ENCODE data around the gene ZNF541.

The ZNF541 gene

GRCh38 chr19:47613165-47614020 lies 40.4 kb upstream of the ZNF541 start:
- peaks cover 31% of the 10 kb centered on the region for H3K36me3 ChIP-seq (ENCODE audit: insufficient read depth, insufficient read length, low read length)
- H3K4me1 ChIP-seq (ENCODE audit: insufficient read depth, insufficient read length) = peaks cover 14% of the 10 kb centered on the region
- no peaks in the 10 kb centered on the region for H3K9me3 ChIP-seq (ENCODE audit: insufficient read depth, low read length)
- peak; percentile 76 for DNase-seq (ENCODE audit: low read depth, low spot score)
- no peak overlapping the region for H3K4me3 ChIP-seq (ENCODE audit: insufficient read length, low read depth)
- H3K27me3 ChIP-seq (ENCODE audit: insufficient read depth, insufficient read length) = no peaks in the 10 kb centered on the region
- peak overlapping the region; percentile 67 for H3K9ac ChIP-seq (ENCODE audit: insufficient read length, low read depth)
- TF ChIP-seq YY1 (IDR thresholded peaks at IDR 0.05; ENCODE audit: insufficient read depth, insufficient read length) (no peak), SUZ12 (IDR thresholded peaks at IDR 0.05; ENCODE audit: extremely low read depth, insufficient read depth, insufficient read length) (no peak)

- Histone ChIP-seq H3K27me3 (ENCODE audit: insufficient read depth, insufficient read length) (no peaks in the 10 kb centered on the region), H3K9ac (ENCODE audit: insufficient read length, low read depth) (peak overlapping the region; percentile 80), H3K4me3 (ENCODE audit: insufficient read length, low read depth) (no peak overlapping the region), H3K4me1 (ENCODE audit: insufficient read depth, insufficient read length) (peaks cover 10% of the 10 kb centered on the region), H3K9me3 (ENCODE audit: insufficient read depth, low read length) (no peaks in the 10 kb centered on the region), H3K36me3 (ENCODE audit: insufficient read depth, insufficient read length, low read length) (peaks cover 30% of the 10 kb centered on the region)
- no peak for DNase-seq (ENCODE audit: low read depth, low spot score)
- no peak for TF ChIP-seq YY1 (IDR thresholded peaks at IDR 0.05; ENCODE audit: insufficient read depth, insufficient read length)
- TF ChIP-seq ZNF274 (IDR thresholded peaks at IDR 0.05; ENCODE audit: low read depth, low read length) = no peak
- no peak for TF ChIP-seq SUZ12 (IDR thresholded peaks at IDR 0.05; ENCODE audit: extremely low read depth, insufficient read depth, insufficient read length)
Measured at GRCh38 chr19:47610902-47611301, 38.0 kb upstream of the ZNF541 start.

DNA sequence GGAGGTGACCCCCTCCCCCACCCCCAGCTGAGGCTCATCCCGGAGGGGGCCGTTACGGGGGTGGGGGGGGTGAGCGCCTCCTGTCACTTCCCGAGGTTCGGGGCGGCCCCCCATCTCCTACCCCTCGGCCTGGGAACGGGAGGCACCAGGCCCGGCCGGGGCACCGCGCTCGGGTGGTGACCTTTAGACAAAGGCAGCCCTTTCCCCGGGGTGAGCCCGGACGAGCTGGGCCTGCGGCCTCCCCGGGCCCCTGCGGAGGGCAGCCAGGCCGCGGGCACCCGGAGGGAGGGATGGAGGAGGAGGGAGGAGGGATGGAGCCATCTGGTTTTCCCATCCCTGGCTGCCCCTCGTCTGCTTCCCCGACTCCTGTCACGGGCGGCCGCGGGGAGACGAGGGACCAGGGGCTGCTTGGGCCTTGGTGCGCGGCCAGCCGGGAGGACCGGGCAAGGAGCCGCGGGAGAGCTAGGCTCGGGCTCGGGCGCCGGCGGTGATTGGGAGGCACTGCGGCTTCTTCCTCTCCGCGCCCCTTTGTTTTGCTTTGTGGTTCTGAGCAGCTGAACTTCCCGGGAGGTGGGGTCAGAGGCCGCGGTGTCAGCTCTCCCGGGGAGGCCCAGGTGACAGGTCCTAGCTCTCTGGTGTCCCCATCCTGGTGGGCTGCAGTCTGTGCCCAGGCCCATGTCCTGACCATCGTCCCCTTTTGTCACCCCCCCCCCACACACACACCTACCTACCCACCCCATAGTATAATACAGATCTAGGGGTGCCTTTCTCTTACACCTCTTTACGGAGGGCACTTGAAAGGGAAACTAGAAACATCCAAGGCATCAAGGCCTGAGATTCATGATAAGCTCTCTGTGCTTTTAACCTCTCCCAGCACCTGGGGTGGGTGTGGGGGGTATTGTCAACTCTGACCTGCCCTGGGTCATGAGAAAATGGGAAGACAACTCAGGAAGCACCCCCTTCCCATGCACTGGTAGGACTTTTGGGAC lies 37.3 kb upstream of the ZNF541 start:
- Histone ChIP-seq H3K9me3 (ENCODE audit: insufficient read depth, low read length) (no peaks in the 10 kb centered on the region), H3K4me3 (ENCODE audit: insufficient read length, low read depth) (peak overlapping the region; percentile 55), H3K9ac (ENCODE audit: insufficient read length, low read depth) (peak overlapping the region; percentile 80), H3K4me1 (ENCODE audit: insufficient read depth, insufficient read length) (peaks cover 10% of the 10 kb centered on the region), H3K36me3 (ENCODE audit: insufficient read depth, insufficient read length, low read length) (peaks cover 23% of the 10 kb centered on the region), H3K27me3 (ENCODE audit: insufficient read depth, insufficient read length) (no peaks in the 10 kb centered on the region)
- TF ChIP-seq SUZ12 (IDR thresholded peaks at IDR 0.05; ENCODE audit: extremely low read depth, insufficient read depth, insufficient read length) = no peak
- TF ChIP-seq ZNF274 (IDR thresholded peaks at IDR 0.05; ENCODE audit: low read depth, low read length) = no peak
- no peak for TF ChIP-seq YY1 (IDR thresholded peaks at IDR 0.05; ENCODE audit: insufficient read depth, insufficient read length)
- no peak for DNase-seq (ENCODE audit: low read depth, low spot score)

DNA sequence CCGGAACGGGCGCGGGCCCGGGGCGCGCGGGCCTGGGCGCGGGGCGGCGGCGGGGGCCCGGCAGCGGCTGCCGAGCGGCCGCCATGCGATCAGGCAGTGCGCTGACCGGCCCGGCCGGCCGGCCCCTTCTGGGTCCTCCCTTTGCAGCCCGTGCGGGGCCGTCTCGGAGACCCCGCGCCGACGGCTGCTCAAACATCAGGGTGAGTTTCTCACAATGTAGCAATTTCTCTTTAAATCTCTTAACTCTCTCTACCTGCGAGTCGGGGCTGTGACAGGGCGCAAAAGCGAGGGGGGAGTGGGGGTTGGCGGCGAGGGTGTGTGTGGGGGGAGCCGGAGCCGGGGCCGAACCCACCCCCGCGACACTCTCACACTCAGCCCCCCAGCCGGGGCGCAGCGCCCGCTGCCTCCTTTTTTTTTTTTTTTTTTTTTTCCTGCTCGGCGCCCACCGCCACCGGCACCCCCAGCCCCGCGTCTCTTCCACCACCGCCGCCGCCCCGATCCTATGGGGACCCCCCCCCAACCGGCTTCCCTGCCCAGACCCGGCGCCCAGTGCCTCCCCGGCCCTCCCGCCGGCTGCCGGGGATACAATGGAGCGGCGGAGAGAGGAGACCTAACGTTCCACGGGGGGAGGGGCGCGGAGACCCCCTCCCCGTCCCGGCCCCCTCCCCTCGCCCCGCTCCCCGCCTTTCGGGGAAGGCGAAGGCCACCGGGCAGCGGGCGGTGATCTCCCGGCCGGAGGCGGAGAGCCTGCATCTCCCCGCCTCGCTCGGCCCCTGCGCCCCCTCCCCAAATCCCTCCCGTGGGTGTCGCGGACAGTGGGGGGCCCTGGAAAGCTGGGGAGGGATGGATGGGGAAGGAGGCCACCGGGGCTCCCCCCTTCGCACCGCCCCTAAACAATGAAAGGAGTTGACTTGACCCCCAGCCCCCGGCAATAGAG lies 36.3 kb upstream of the ZNF541 start, which contains the start of gene BICRA:
Gene BICRA (plus strand): TSS at position 166 of the 937 bp plus-strand sequence. CDS start 64,441 bp downstream, outside the sequence.
- no peaks in the 10 kb centered on the region for H3K27me3 ChIP-seq (ENCODE audit: insufficient read depth, insufficient read length)
- peak within 1 kb of the TSS; percentile 85 for H3K4me3 ChIP-seq (ENCODE audit: insufficient read length, low read depth)
- peaks cover 8% of the 10 kb centered on the region for H3K4me1 ChIP-seq (ENCODE audit: insufficient read depth, insufficient read length)
- H3K36me3 ChIP-seq (ENCODE audit: insufficient read depth, insufficient read length, low read length) = peaks cover 15% of the 10 kb centered on the region
- peak within 1 kb of the TSS; percentile 98 for H3K9ac ChIP-seq (ENCODE audit: insufficient read length, low read depth)
- H3K9me3 ChIP-seq (ENCODE audit: insufficient read depth, low read length) = no peaks in the 10 kb centered on the region
- peak; percentile 61 for DNase-seq (ENCODE audit: low read depth, low spot score)
- TF ChIP-seq SUZ12 (IDR thresholded peaks at IDR 0.05; ENCODE audit: extremely low read depth, insufficient read depth, insufficient read length) (no peak), ZNF274 (IDR thresholded peaks at IDR 0.05; ENCODE audit: low read depth, low read length) (no peak), YY1 (IDR thresholded peaks at IDR 0.05; ENCODE audit: insufficient read depth, insufficient read length) (no peak)

DNA sequence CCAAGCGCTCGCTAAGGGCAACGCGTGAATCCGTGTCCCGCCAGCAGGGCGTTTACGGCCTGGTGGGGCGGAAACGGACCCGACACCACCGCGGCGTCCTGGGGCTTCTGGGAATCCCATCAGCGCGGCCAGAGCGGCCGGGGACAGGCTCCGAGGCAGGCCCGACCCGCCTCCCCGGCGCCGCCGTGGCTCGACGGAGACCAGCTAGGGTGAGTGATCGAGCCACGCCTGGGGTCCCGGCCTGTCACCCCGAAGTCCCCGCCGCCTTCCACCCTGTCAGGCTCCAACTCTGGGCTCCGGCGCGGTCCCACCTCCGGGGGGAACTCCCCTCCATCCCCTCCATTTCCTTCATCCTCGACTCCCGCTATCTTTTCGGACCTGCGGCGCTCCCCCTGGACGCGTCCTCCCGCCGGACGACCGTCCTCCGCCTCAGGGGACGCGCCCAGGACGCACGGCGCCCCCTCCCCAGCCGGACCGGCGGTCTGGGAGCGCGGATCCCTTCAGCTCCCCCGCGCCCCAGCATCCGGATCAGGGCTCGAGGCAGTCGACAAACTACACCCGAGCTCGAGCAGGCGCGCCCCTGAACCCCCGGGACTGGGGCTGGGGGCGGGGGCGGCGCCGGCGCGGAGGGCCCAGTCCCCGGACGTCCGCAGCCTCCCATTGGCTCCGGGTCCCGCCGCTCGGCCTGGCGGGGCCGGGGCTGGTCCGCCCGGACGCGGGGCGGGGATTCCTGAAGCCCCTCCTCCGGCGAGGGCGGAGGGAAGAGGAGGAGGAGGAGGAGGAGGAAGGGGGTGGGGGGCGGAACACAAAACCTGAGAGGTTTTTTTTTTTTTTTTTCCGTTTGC lies 35.3 kb upstream of the ZNF541 start:
- H3K27me3 ChIP-seq (ENCODE audit: insufficient read depth, insufficient read length) = no peaks in the 10 kb centered on the region
- H3K9ac ChIP-seq (ENCODE audit: insufficient read length, low read depth) = peak overlapping the region; percentile 98
- peak; percentile 80 for DNase-seq (ENCODE audit: low read depth, low spot score)
- TF ChIP-seq SUZ12 (IDR thresholded peaks at IDR 0.05; ENCODE audit: extremely low read depth, insufficient read depth, insufficient read length) = no peak
- no peak for TF ChIP-seq ZNF274 (IDR thresholded peaks at IDR 0.05; ENCODE audit: low read depth, low read length)
- TF ChIP-seq YY1 (IDR thresholded peaks at IDR 0.05; ENCODE audit: insufficient read depth, insufficient read length) = no peak
- peaks cover 15% of the 10 kb centered on the region for H3K36me3 ChIP-seq (ENCODE audit: insufficient read depth, insufficient read length, low read length)
- peaks cover 8% of the 10 kb centered on the region for H3K4me1 ChIP-seq (ENCODE audit: insufficient read depth, insufficient read length)
- H3K4me3 ChIP-seq (ENCODE audit: insufficient read length, low read depth) = peak overlapping the region; percentile 85
- no peaks in the 10 kb centered on the region for H3K9me3 ChIP-seq (ENCODE audit: insufficient read depth, low read length)
